ENCODE results near the gene ENOSF1.

- TF ChIP-seq CTCF (IDR thresholded peaks at IDR 0.05) (no peak), POLR2A (IDR thresholded peaks at IDR 0.05) (no peak)
Observed at GRCh38 chr18:683531-683930, 28.9 kb downstream of the ENOSF1 start.
